WTC11 (cell line): ENCODE measurements around the gene FGFBP2. TPM values are rescaled to one million over a fixed set of nuclear protein-coding genes. Genes with fewer than 3 reads are reported as not detected.

ENCODE experiments used
- ATAC-seq: fragments of 200-7000 bp; cut with Tn5 transposase; 2 replicates; pipeline ENCODE4 v1.10.0; 2021; ENCODE audit warnings: mild to moderate bottlenecking, moderate library complexity
- CTCF ChIA-PET: fragments of 300-600 bp; sonication (Branson Sonifier 250); formaldehyde crosslinking; loops from one replicate; lab custom pipeline; 2021; ENCODE audit warnings: antibody characterized with exemption; lab: Charles Lee
- POLR2A ChIA-PET: fragments of 350-600 bp; sonication (Branson Sonifier 250); formaldehyde crosslinking; loops from one replicate; lab custom pipeline; 2021; ENCODE audit warnings: antibody characterized with exemption; lab: Charles Lee
- DNase-seq: peaks from one replicate; pipeline ENCODE4 v3.0.0; 2021; ENCODE audit warnings: low spot score
- H3K27ac Mint-ChIP-seq: 2 replicates; pipeline ENCODE4 v1.8.0; 2021; ENCODE audit warnings: mixed read lengths
- H3K27me3 Mint-ChIP-seq: 2 replicates; pipeline ENCODE4 v1.8.0; 2021; ENCODE audit warnings: low read depth, mild to moderate bottlenecking, moderate library complexity, mixed read lengths
- H3K36me3 Mint-ChIP-seq: 2 replicates; pipeline ENCODE4 v1.8.0; 2021; ENCODE audit warnings: mixed read lengths
- H3K4me1 Mint-ChIP-seq: 2 replicates; pipeline ENCODE4 v1.8.0; 2022; ENCODE audit warnings: mixed read lengths
- H3K4me3 Mint-ChIP-seq: 2 replicates; pipeline ENCODE4 v1.8.0; 2021; ENCODE audit warnings: mild to moderate bottlenecking, moderate library complexity, mixed read lengths
- H3K9me3 Mint-ChIP-seq: 2 replicates; pipeline ENCODE4 v1.8.0; 2021; ENCODE audit warnings: mixed read lengths
- AFF4 ChIP-seq: sonication (generic); formaldehyde crosslinking; IDR thresholded peaks from 2 replicates; pipeline ENCODE4 v1.8.1; 2023; ENCODE audit warnings: mild to moderate bottlenecking, missing genetic modification reagents, borderline replicate concordance
- CTCF ChIP-seq: fragments of 200-600 bp; IDR thresholded peaks from 2 replicates; pipeline ENCODE4 v1.8.0; 2022; ENCODE audit warnings: antibody characterized with exemption
- ELF4 ChIP-seq: sonication (generic); formaldehyde crosslinking; IDR thresholded peaks from 2 replicates; pipeline ENCODE4 v1.8.1; 2022; ENCODE audit warnings: low read depth, mild to moderate bottlenecking, moderate library complexity, missing genetic modification reagents
- GABPB1 ChIP-seq: sonication (generic); formaldehyde crosslinking; IDR thresholded peaks from 2 replicates; pipeline ENCODE4 v1.8.1; 2023; ENCODE audit warnings: mild to moderate bottlenecking, missing genetic modification reagents
- JAZF1 ChIP-seq: fragments of 250-450 bp; sonication (Bioruptor Pico); IDR thresholded peaks from 2 replicates; pipeline ENCODE4 v1.9.0; 2021; ENCODE audit warnings: moderate library complexity, mild to moderate bottlenecking, inconsistent platforms
- NFATC4 ChIP-seq: fragments of 250-450 bp; sonication (Bioruptor Pico); IDR thresholded peaks from 2 replicates; pipeline ENCODE4 v1.9.0; 2021; ENCODE audit warnings: mild to moderate bottlenecking
- NFE2L1 ChIP-seq: sonication (generic); formaldehyde crosslinking; IDR thresholded peaks from 2 replicates; pipeline ENCODE4 v1.8.1; 2023; ENCODE audit warnings: missing genetic modification reagents
- NR1H2 ChIP-seq: sonication (generic); formaldehyde crosslinking; IDR thresholded peaks from 2 replicates; pipeline ENCODE4 v1.9.0; 2021; ENCODE audit warnings: mild to moderate bottlenecking, moderate library complexity, missing genetic modification reagents
- PRDM15 ChIP-seq: sonication (generic); formaldehyde crosslinking; IDR thresholded peaks from 2 replicates; pipeline ENCODE4 v1.8.0; 2022; ENCODE audit warnings: missing genetic modification reagents
- SOX15 ChIP-seq: fragments of 250-450 bp; sonication (Bioruptor Pico); IDR thresholded peaks from 2 replicates; pipeline ENCODE4 v1.9.0; 2021; ENCODE audit warnings: mild to moderate bottlenecking
- TEAD4 ChIP-seq: sonication (generic); formaldehyde crosslinking; IDR thresholded peaks from 2 replicates; pipeline ENCODE4 v1.8.0; 2022; ENCODE audit warnings: mild to moderate bottlenecking, missing genetic modification reagents
- ZNF121 ChIP-seq: sonication (generic); formaldehyde crosslinking; IDR thresholded peaks from 2 replicates; pipeline ENCODE4 v1.8.0; 2023; ENCODE audit warnings: missing genetic modification reagents
- ZNF425 ChIP-seq: fragments of 250-450 bp; sonication (Bioruptor Pico); conservative IDR thresholded peaks from 2 replicates; pipeline ENCODE4 v1.9.0; 2021; ENCODE audit warnings: mild to moderate bottlenecking
- ZNF671 ChIP-seq: fragments of 250-450 bp; sonication (Bioruptor Pico); IDR thresholded peaks from 2 replicates; pipeline ENCODE4 v1.8.0; 2021; ENCODE audit warnings: mild to moderate bottlenecking
- total RNA-seq: library from RNA; stranded (reverse); gene quantifications from 3 replicates; pipeline ENCODE4 v1.2.3, GENCODE V29; 2021

Gene FGFBP2
- total RNA-seq, 1 experiment from 2014 or later, result 0.24 TPM

GRCh38 chr4:15996773-15997172, 33.8 kb upstream of the FGFBP2 start (continued):
- TF ChIP-seq CTCF, result no peak
- TF ChIP-seq NR1H2 (CRISPR knock-in tag), result no peak
- TF ChIP-seq AFF4, result no peak
- no peak for TF ChIP-seq JAZF1 (CRISPR knock-in tag)
- no peak for TF ChIP-seq ELF4 (CRISPR knock-in tag)
- TF ChIP-seq NFE2L1, result no peak
- no peak for TF ChIP-seq PRDM15 (CRISPR knock-in tag)
- TF ChIP-seq TEAD4 (CRISPR knock-in tag), result no peak
- TF ChIP-seq ZNF121, result no peak

GRCh38 chr4:15995826-15996225, 32.9 kb upstream of the FGFBP2 start:
- Mint-ChIP-seq H3K4me1 (no peaks in the 10 kb centered on the region), H3K36me3 (peaks cover 45% of the 10 kb centered on the region), H3K4me3 (no peak overlapping the region), H3K9me3 (no peaks in the 10 kb centered on the region), H3K27ac (no peak overlapping the region), H3K27me3 (no peaks in the 10 kb centered on the region)
- ATAC-seq, result no peak
- CTCF ChIA-PET, result interaction anchor here (1.0 to 1.6 kb wide), 2 partner anchors 40 to 190 kb away, joined by 3 read pairs; no protein-coding TSS in a partner anchor
- TF ChIP-seq SOX15, result no peak
- POLR2A ChIA-PET, result no interaction called here
- no peak for DNase-seq

GRCh38 chr4:15992167-15992485, 29.2 kb upstream of the FGFBP2 start:
- peaks cover 64% of the 10 kb centered on the region for H3K36me3 Mint-ChIP-seq
- no peak overlapping the region for H3K27ac Mint-ChIP-seq
- no peak for ATAC-seq
- no peak for DNase-seq
- no peak overlapping the region for H3K4me3 Mint-ChIP-seq
- no peaks in the 10 kb centered on the region for H3K9me3 Mint-ChIP-seq
- ChIA-PET POLR2A (no interaction called here), CTCF (no interaction called here)
- no peaks in the 10 kb centered on the region for H3K4me1 Mint-ChIP-seq
- no peaks in the 10 kb centered on the region for H3K27me3 Mint-ChIP-seq
- TF ChIP-seq ZNF425 (CRISPR knock-in tag) (no peak), GABPB1 (CRISPR knock-in tag) (no peak), ZNF671 (CRISPR knock-in tag) (no peak), NFE2L1 (no peak), NFATC4 (no peak), JAZF1 (CRISPR knock-in tag) (no peak)
